ENCODE results near the gene CLEC16A.

DNA sequence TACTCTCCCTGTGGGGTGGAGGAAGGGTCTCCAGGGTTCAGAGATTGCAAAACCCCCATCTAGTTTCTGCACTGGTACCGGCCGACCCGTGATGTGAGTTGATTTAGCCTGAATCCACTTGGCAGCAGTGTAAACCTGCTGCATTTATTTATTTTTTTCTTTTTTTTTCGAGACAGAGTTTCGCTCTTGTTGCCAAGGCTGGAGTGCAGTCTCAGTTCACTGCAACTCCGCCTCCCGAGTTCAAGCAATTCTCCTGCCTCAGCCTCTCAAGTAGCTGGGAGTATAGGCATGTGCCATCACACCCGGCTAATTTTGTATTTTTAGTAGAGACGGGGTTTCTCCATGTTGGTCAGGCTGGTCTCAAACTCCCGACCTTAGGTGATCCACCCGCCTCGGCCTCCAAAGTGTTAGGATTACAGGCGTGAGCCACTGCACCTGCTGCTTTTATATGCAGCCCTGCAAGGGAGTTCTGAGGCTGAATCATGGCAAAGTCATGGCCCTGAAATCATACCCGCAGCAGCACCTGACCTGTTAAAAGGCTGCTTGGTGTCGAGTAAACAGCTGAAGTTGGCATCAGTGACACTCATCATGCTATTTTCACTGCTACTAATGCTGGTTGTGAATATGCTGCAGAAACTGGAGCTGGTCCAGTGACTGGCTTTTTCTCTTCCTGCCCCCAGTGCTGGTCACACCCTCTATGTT lies 23.5 kb upstream of the CLEC16A start:
- TF ChIP-seq EZH2 (IDR thresholded peaks at IDR 0.05) (no peak), EZH2phosphoT487 (IDR thresholded peaks at IDR 0.05) (no peak)
- TF ChIP-seq, protein P1, sequence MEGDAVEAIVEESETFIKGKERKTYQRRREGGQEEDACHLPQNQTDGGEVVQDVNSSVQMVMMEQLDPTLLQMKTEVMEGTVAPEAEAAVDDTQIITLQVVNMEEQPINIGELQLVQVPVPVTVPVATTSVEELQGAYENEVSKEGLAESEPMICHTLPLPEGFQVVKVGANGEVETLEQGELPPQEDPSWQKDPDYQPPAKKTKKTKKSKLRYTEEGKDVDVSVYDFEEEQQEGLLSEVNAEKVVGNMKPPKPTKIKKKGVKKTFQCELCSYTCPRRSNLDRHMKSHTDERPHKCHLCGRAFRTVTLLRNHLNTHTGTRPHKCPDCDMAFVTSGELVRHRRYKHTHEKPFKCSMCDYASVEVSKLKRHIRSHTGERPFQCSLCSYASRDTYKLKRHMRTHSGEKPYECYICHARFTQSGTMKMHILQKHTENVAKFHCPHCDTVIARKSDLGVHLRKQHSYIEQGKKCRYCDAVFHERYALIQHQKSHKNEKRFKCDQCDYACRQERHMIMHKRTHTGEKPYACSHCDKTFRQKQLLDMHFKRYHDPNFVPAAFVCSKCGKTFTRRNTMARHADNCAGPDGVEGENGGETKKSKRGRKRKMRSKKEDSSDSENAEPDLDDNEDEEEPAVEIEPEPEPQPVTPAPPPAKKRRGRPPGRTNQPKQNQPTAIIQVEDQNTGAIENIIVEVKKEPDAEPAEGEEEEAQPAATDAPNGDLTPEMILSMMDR (IDR thresholded peaks at IDR 0.05): no peak
